K562 (cell line): Measurements from ENCODE around the gene XPNPEP1. TPM values are rescaled to one million over a fixed set of nuclear protein-coding genes. Genes with fewer than 3 reads are reported as not detected.

Experiments
- ATAC-seq: fragments of 200-7000 bp; cut with Tn5 transposase; 3 replicates; pipeline ENCODE4 v1.9.1; 2020; ENCODE audit warnings: moderate library complexity
- BruUV-seq: library from RNA; stranded (reverse); fragments of 400-500 nt; replicated peaks from 2 replicates; lab custom pipeline; 2021; lab: Mats Ljungman, UMichigan
- CTCF ChIA-PET: fragments of 300-600 bp; formaldehyde crosslinking; extraction: SDS; loops from one replicate; lab custom pipeline; 2021; ENCODE audit warnings: low intra/inter-chr PET ratio; lab: Yijun Ruan, JAX
- POLR2A ChIA-PET: fragments of 300-600, 350-650 bp; sonication (Branson Sonifier 250); formaldehyde crosslinking; extraction: SDS; loops from one replicate; lab custom pipeline; 2021; ENCODE audit warnings: antibody characterized with exemption, inconsistent platforms; lab: Yijun Ruan, JAX
- DNase-seq, 4 experiments: peaks; one replicate each; pipeline versions ENCODE4 v3.0.0 to v3.0.0-alpha.2; 2011 to 2018; ENCODE audit warnings: low spot score in 3 of 4, mixed read lengths in 3 of 4; ENCODE audit errors: extremely low read depth in 1 of 4
- FAIRE-seq: peaks from 2 replicates; lab custom pipeline; 2011; peaks lifted over from hg19 to GRCh38; lab: Jason Lieb, UNC
- H2AFZ ChIP-seq: 2 replicates; pipeline ENCODE4 v1.6.0; 2011; ENCODE audit warnings: low read depth, low read length, control low read depth, inconsistent platforms
- H3K27ac ChIP-seq: fragments of 200-600 bp; 3 replicates; pipeline ENCODE4 v1.8.0; 2011; ENCODE audit warnings: low read depth, mild to moderate bottlenecking, control low read depth, inconsistent platforms, low read length, moderate library complexity, mixed read lengths; ENCODE audit errors: extremely low read depth
- H3K27me3 ChIP-seq, 2 experiments: fragments of 300-600 bp in 1 of 2; 2 replicates in 1 of 2; 3 replicates in 1 of 2; pipeline versions ENCODE4 v1.6.0 to v1.8.0; 2011; ENCODE audit warnings: inconsistent platforms in 2 of 2, low read length in 2 of 2, mild to moderate bottlenecking in 1 of 2, mixed read lengths in 1 of 2, moderate library complexity in 1 of 2; ENCODE audit not compliant: control insufficient read depth in 2 of 2, insufficient read depth in 2 of 2
- H3K36me3 ChIP-seq: fragments of 300-600 bp; 3 replicates; pipeline ENCODE4 v1.8.0; 2011; ENCODE audit warnings: mild to moderate bottlenecking, low read length, inconsistent platforms; ENCODE audit not compliant: control insufficient read depth, insufficient read depth
- H3K4me1 ChIP-seq, 2 experiments: fragments of 200-600 bp in 1 of 2; replicated peaks in 1 of 2; 2 replicates in 1 of 2; 3 replicates in 1 of 2; pipeline versions ENCODE4 v1.5.1 to v1.8.0; 2011; ENCODE audit warnings: inconsistent platforms in 2 of 2, low read length in 2 of 2, mild to moderate bottlenecking in 1 of 2, mixed read lengths in 1 of 2, moderate library complexity in 1 of 2; ENCODE audit not compliant: control insufficient read depth in 2 of 2, insufficient read depth in 2 of 2
- H3K4me2 ChIP-seq: 2 replicates; pipeline ENCODE4 v1.6.1; 2011; ENCODE audit warnings: low read length, control low read depth, inconsistent platforms, mixed read lengths; ENCODE audit not compliant: insufficient read depth
- H3K4me3 ChIP-seq: fragments of 200-600 bp; sonication (generic), shearing (Covaris generic); 2 replicates; pipeline ENCODE4 v1.5.1; 2016; ENCODE audit warnings: control low read depth, inconsistent platforms
- H3K79me2 ChIP-seq: fragments of 200-600 bp; 3 replicates; pipeline ENCODE4 v1.8.0; 2011; ENCODE audit warnings: low read length, inconsistent platforms; ENCODE audit not compliant: control insufficient read depth, insufficient read depth
- H3K9ac ChIP-seq, 2 experiments: 2 replicates each; pipeline versions ENCODE4 v1.6.0 to v1.6.1; 2011; ENCODE audit warnings: low read depth in 2 of 2, low read length in 2 of 2, control low read depth in 1 of 2, inconsistent platforms in 1 of 2, mild to moderate bottlenecking in 1 of 2, mixed read lengths in 1 of 2; ENCODE audit not compliant: insufficient read depth in 1 of 2
- H3K9me1 ChIP-seq: one replicate; pipeline ENCODE4 v1.6.0; 2011; ENCODE audit warnings: inconsistent platforms, mild to moderate bottlenecking, low read length, moderate library complexity; ENCODE audit not compliant: control insufficient read depth, insufficient read depth
- H3K9me3 ChIP-seq: replicated peaks from 2 replicates; pipeline ENCODE4 v1.5.1; 2011; ENCODE audit warnings: low read depth, low read length, inconsistent platforms; ENCODE audit not compliant: control insufficient read depth, insufficient read depth
- H4K20me1 ChIP-seq: replicated peaks from 2 replicates; pipeline ENCODE4 v1.6.1; 2011; ENCODE audit warnings: low read length, inconsistent platforms, mixed read lengths; ENCODE audit not compliant: control insufficient read depth, insufficient read depth
- DMBX1 ChIP-seq: fragments of 250-450 bp; sonication (Bioruptor Pico); IDR thresholded peaks from 2 replicates; pipeline ENCODE4 v1.8.0; 2022; ENCODE audit warnings: inconsistent platforms, mild to moderate bottlenecking, moderate library complexity, borderline replicate concordance
- FOXK1 ChIP-seq: sonication (generic); formaldehyde crosslinking; IDR thresholded peaks from 2 replicates; pipeline ENCODE4 v1.8.0; 2022; ENCODE audit warnings: missing genetic modification reagents, mild to moderate bottlenecking, borderline replicate concordance
- MBD2 ChIP-seq: sonication (generic); IDR thresholded peaks from 2 replicates; pipeline ENCODE4 v1.6.1; 2016; ENCODE audit warnings: low read depth, borderline replicate concordance
- NR2F6 ChIP-seq: fragments of 450-650 bp; formaldehyde crosslinking; IDR thresholded peaks from 2 replicates; pipeline ENCODE4 v1.4.0; 2020; ENCODE audit warnings: mild to moderate bottlenecking
- RBM17 ChIP-seq: fragments of 200-400 bp; formaldehyde crosslinking; IDR thresholded peaks from 2 replicates; pipeline ENCODE4 v1.6.1; 2017; ENCODE audit warnings: low read depth, mild to moderate bottlenecking, low read length, borderline replicate concordance
- SMAD3 ChIP-seq: fragments of 450-650 bp; formaldehyde crosslinking; conservative IDR thresholded peaks from 2 replicates; pipeline ENCODE4 v1.4.0; 2020; ENCODE audit warnings: mild to moderate bottlenecking
- ZBTB8A ChIP-seq: fragments of 450-650 bp; IDR thresholded peaks from 2 replicates; pipeline ENCODE4 v1.6.1; 2018; ENCODE audit warnings: mild to moderate bottlenecking, moderate library complexity; ENCODE audit not compliant: partially characterized antibody
- ZC3H4 ChIP-seq: sonication (generic); formaldehyde crosslinking; IDR thresholded peaks from 2 replicates; pipeline ENCODE4 v1.9.0; 2021; ENCODE audit warnings: missing genetic modification reagents, borderline replicate concordance
- ZKSCAN8 ChIP-seq: fragments of 200-800 bp; sonication (Bioruptor generic); IDR thresholded peaks from 2 replicates; pipeline ENCODE4 v1.6.1; 2016; ENCODE audit warnings: missing genetic modification characterization, missing compliant biosample characterization
- ZNF766 ChIP-seq: fragments of 200-800 bp; sonication (Bioruptor generic); conservative IDR thresholded peaks from 2 replicates; pipeline ENCODE4 v1.6.1; 2016; ENCODE audit warnings: missing genetic modification characterization, missing compliant biosample characterization
- WGBS: fragments of 100-300 bp; shearing (Covaris generic); methylation state at CpG from one replicate; pipeline ENCODE4 v1.1.6; 2016; ENCODE audit warnings: low coverage, mixed read lengths; ENCODE audit not compliant: insufficient coverage; ENCODE audit errors: missing lambda C conversion rate; 5-methylcytosine and 5-hydroxymethylcytosine counted together
- in situ Hi-C: fragments of 300-500 bp; cut with MboI; formaldehyde crosslinking; loops from 4 replicates; pipeline ENCODE4 v1.15.0; 2018; ENCODE audit warnings: inconsistent platforms, mixed read lengths
- intact Hi-C: fragments of 100-400 bp; cut with micrococcal nuclease; formaldehyde crosslinking; loops from 2 replicates; pipeline ENCODE4 v1.14.2; 2022
- polyA plus RNA-seq, 8 experiments: library from polyadenylated mRNA; depleted of rRNA in 4 of 8; stranded (reverse) in 5 of 8; unstranded in 3 of 8; fragments of >200 nt; fragmentation: Nextera tagmentation in 2 of 8; fragmentation: Illumina TruSeq in 1 of 8; extraction: Ambion mirVana in 2 of 8; extraction: Trizol in 1 of 8; gene quantifications; 2 replicates each; pipeline versions ENCODE4 v1.2.1 to v1.2.3, GENCODE V29; 2011 to 2014; ENCODE audit warnings: inconsistent platforms in 1 of 8, missing spikeins in 1 of 8
- total RNA-seq, 7 experiments: library from RNA; depleted of rRNA in 6 of 7; stranded (reverse); fragments of >200 nt in 6 of 7; fragmentation: Illumina TruSeq in 2 of 7; extraction: Trizol in 2 of 7; gene quantifications; 2 replicates each; pipeline versions ENCODE4 v1.2.1 to v1.2.3, GENCODE V29; 2011 to 2021; ENCODE audit warnings: low replicate concordance in 1 of 7
- TF ChIP-seq, protein P1 (sequence below): IDR thresholded peaks from 3 replicates; pipeline ENCODE4 v1.6.1; 2011; ENCODE audit warnings: borderline replicate concordance, mild to moderate bottlenecking; ENCODE audit not compliant: insufficient read length, insufficient read depth

Gene XPNPEP1
- total and polyA plus RNA-seq, 9 of the 15 experiments (the other 6 are each of a cell fraction or from before 2014, with no cell fraction given), result 24.2 to 93.5 (median 40.1) TPM

DNA sequence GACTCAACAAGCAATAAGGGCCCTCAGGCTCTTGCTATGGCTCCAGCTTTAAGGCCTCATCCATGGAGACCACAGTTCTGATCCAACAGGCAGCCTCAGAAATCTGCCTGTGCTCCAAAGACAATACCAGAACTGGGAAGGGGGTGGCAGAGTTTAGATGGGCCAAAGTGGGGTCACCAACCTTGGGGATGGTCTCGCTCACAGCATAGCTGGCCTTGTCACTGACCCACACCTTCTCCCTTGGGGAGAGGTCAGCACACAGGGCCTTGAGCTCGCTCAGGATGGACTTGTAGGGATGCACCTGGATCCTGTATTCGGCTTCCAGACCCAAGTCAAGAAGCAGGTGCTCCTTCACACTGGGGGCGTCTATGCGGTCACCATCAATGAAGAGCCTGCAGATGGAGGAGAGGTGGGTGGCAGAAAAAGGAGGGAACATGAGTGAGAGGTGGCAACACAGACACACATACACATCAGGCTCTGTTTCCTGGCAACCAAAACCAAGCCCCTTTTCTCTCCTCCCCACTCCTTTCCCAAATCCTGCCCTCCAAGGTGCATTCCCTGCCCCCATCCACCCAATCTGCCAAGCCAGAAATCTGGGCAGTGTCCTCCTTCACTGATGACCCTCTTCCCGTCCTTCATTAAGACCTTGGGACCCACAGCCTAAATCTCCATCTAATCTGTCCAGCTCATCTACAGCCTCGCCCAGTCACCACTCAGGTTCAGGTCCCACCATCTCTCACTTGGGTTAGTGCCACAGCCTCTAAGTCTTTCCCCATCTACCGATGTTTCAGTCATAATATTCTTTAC is 40.9 kb downstream of the XPNPEP1 start:
- DNase-seq, result no peak
- TF ChIP-seq ZBTB8A, result no peak
- intact Hi-C loops, result loop anchor here (5.0 kb wide), 1 partner anchor 125 kb away; the partner anchor contains the start of gene ADD3

DNA sequence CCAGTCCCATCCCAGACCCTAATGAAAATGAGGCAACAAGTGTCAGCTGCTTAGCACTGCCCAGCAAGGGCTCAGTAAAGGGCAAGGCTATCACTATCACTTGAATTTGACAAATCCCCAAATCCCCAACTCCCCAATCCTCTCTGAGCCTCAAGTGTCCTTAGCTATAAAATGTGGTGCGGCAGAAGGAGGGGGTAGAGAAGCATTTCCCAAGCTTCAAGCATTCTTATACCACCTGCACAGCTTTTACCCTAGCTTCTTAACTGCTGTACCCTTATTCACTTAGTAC is 41.6 kb downstream of the XPNPEP1 start:
- Histone ChIP-seq H3K4me1 (peaks cover 0 to 3% of the 10 kb centered on the region in 2 experiments; a peak in 2 of 5 replicates), H3K9me3 (no peaks in the 10 kb centered on the region), H3K9me1 (no peaks in the 10 kb centered on the region), H3K79me2 (no peaks in the 10 kb centered on the region), H4K20me1 (no peaks in the 10 kb centered on the region), H3K9ac (no peak overlapping the region), H3K4me2 (no peak overlapping the region), H3K4me3 (no peak overlapping the region), H3K27me3 (no peaks in the 10 kb centered on the region), H3K36me3 (peaks cover 46% of the 10 kb centered on the region), H2AFZ (no peak overlapping the region)
- WGBS, result 100% methylated on average over 1 of the region's 1 CpG
- in situ Hi-C loops, result loop anchor here (10.0 kb wide), 2 partner anchors 253 to 383 kb away; no protein-coding TSS in a partner anchor
- ChIA-PET CTCF (no interaction called here), POLR2A (no interaction called here)
- FAIRE-seq, result no peak
- no peak for DNase-seq
- no TSS peak for BruUV-seq
- intact Hi-C loops, result loop anchor here (5.0 kb wide), 1 partner anchor 126 kb away; the partner anchor contains the start of gene ADD3
- ATAC-seq, result no peak
- TF ChIP-seq NR2F6 (no peak), MBD2 (no peak), FOXK1 (CRISPR knock-in tag) (no peak), ZNF766 (no peak), ZC3H4 (CRISPR knock-in tag) (no peak), RBM17 (no peak), ZKSCAN8 (CRISPR knock-in tag) (no peak), DMBX1 (CRISPR knock-in tag) (no peak), SMAD3 (no peak)
- TF ChIP-seq, protein P1, sequence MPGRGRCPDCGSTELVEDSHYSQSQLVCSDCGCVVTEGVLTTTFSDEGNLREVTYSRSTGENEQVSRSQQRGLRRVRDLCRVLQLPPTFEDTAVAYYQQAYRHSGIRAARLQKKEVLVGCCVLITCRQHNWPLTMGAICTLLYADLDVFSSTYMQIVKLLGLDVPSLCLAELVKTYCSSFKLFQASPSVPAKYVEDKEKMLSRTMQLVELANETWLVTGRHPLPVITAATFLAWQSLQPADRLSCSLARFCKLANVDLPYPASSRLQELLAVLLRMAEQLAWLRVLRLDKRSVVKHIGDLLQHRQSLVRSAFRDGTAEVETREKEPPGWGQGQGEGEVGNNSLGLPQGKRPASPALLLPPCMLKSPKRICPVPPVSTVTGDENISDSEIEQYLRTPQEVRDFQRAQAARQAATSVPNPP, result no peak
- TF ChIP-seq, all 486 proteins: peak for 0
- no peak overlapping the region for H3K27ac ChIP-seq

More for the DNA sequence above, 40.9 kb downstream of the XPNPEP1 start:
- Histone ChIP-seq H3K36me3 (peaks cover 40% of the 10 kb centered on the region), H3K4me1 (peaks cover 0 to 3% of the 10 kb centered on the region in 2 experiments; a peak in 2 of 5 replicates), H3K9me1 (no peaks in the 10 kb centered on the region), H3K27ac (no peak overlapping the region), H4K20me1 (no peaks in the 10 kb centered on the region), H2AFZ (no peak overlapping the region), H3K9me3 (no peaks in the 10 kb centered on the region), H3K79me2 (no peaks in the 10 kb centered on the region), H3K4me3 (no peak overlapping the region), H3K9ac (0 out of 4 replicates have a peak overlapping the region, but pooled peaks of 1 of the 2 experiments have one; percentile 26), H3K27me3 (no peaks in the 10 kb centered on the region), H3K4me2 (no peak overlapping the region)
- no peak for ATAC-seq
- 88% methylated on average over 4 of the region's 8 CpGs for WGBS
- in situ Hi-C loops, result loop anchor here (10.0 kb wide), 2 partner anchors 252 to 382 kb away; no protein-coding TSS in a partner anchor
- no peak for FAIRE-seq
- BruUV-seq, result no TSS peak
- ChIA-PET CTCF (no interaction called here), POLR2A (no interaction called here)
